ENCODE measurements around the gene CEACAM21.

CEACAM21 gene

DNA sequence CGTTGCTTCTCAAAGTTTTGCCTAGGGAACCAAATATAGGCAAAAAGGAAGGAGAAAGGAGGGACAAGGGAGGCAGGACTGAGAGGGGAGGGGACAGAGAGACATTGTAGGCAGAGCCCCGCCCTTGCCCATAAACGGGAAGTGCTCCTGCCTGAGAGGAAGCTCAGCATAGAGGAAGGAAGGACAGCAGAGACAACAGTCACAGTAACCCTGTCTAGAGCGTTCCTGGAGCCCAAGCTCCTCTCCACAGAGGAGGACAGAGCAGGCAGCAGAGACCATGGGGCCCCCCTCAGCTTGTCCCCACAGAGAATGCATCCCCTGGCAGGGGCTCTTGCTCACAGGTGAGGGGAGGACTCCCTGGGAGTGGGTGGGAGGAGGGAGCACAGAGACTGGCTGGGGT is at the start of gene CEACAM21:
CEACAM21 (plus strand) TSS at position 169 of the 400 bp plus-strand sequence; CDS start at position 278, 109 bp downstream.
- DNase-seq: peak; percentile 57

DNA sequence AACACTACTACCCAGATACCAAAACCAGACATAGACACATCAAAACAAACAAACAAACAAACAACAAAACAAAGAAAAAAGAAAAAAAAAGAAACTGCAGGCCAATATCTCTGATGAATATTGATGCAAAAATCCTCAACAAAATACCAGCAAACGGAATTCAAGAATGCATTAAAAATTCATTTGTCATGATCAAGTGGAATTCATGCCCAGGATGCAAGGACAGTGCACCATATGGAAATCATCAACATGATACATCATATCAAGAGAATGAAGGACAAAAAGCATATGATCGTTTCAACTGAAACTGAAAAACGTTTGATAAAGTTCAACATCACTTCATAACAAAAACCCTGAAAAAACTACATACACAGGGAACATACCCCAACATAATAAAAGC is 48.9 kb upstream of the CEACAM21 start:
- DNase-seq: no peak

DNA sequence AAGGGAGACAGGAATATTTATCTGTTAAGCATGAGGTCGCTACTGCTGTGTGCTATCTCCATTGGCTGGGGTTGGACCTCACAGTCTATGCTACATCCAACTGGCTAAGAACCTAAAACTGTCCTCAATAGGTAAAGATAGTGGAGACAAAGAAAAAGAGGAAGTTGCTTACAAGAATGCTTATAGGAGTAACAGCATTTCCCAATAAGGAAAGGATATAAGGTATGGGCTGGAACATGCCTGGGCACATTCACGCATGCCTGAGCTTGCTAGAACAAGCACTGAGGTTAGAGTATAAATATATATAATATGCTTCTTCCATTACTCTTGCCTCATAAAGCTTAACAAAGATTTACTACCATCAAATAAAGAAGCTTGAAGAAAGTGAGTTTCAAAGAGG is 47.9 kb upstream of the CEACAM21 start:
- no peak for DNase-seq

DNA sequence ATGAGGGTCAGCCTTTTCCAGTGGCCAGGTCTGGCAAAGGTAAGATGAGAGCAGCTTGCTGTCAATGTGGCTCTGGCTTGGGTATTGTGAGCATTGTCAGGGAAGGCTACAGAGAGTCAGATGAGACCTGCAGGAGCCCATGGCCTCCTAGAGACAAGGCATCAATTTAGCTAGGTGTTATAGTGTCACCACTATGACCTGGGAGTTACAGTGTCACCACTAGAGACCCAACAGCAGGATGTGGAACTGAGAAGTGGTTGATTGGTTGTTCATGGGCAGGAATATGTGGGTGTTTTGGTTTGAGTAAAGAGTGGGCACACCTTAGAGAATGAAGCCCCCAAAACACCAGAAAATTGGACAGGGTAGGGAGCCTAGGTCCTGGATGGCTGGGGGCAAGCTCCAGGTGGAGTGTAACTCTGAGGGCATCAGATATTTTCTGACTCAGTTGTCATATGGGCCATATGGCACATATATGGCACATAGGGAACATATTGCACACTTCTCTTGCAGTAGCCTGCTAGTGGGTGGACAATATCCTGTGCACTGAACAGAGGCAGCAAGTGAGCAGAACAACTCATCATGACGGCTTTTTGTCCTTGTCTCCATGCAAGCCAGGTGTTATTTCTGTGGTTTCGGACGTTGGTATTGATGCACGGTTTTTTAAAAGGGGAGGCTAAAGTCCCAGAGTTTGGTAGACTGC is 46.3 kb upstream of the CEACAM21 start:
- DNase-seq: no peak

DNA sequence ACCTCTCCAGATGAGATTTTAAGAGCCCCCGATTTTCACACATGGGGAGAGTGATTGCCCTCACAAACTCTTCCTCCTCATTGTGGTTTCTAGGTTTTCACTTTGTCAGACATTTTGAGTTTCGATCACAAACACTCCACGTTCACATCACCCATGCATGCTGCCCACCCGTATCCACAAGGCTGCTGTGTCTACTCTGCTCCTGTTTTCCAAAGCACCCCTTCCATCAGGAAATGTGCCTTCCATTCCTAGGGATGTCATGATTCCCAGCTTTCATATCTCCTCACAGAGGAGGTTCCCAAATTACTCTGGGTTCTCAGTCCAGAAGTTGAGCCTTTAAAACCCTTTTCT is 45.8 kb upstream of the CEACAM21 start:
- DNase-seq: no peak

DNA sequence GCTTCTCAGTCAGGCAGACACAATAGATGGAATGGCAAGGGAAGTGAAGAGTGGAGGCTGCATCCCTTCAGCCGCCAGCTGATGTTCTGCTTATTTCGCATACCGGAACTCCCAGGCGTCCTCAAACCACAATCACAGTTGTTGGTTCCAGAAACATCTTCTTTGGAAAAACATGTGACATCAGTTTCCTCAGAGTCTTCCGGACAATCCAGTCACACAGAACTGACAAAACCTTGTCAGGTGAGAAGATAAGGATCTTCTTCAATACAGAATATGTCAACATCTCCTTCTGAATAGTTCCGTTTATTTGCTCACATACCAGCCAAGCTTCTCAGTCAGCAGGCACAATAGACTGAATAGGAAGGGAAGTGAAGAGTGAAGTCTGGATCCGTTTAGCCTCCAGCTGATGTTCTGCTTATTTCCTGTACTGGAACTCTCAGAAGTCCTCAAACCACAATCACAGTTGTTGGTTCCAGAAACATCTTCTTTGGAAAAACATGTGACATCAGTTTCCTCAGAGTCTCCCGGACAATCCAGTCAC is 45.1 kb upstream of the CEACAM21 start:
- no peak for DNase-seq

DNA sequence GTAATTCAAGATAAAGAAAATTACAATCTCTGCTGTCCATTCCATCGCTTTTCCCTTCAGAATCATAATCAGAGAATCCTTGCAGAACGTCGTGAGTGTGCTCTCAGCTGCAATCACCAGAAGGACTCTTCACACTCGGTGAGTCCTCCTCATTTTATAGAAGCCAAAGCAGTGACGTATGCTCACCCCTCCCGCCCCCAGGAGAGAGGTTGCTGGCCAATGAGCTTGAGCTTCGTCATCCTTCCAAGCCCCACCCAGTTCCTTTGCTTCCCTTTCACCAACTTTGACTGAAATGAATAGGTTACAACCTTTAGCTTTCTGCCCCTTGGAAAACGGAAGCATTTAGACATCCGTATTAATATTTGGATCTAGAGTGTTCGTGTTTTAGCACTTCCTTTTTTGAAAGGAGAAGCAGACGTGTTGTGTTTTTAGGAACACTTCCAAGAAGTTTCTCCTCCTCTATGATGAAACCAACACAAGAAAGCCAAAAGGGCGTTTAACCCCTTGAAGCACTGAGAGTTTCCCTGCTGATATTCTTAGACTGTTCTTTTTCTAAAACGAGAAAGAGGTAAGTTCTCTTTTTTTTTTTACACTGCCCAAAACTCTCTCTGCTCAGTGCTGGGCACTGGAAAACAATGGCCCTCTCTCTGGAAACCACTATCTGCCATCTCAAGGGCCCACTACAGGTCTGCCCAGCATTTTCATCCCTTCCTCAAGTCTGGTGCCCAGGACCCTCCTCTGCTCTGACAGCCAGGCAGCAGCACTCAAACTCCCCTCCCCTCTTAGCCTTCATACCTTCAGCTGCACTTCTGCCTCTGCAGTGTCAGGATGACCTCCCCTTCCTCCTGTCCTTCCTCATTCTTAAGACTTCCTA is 44.3 kb upstream of the CEACAM21 start:
- DNase-seq: peak; percentile 83

DNA sequence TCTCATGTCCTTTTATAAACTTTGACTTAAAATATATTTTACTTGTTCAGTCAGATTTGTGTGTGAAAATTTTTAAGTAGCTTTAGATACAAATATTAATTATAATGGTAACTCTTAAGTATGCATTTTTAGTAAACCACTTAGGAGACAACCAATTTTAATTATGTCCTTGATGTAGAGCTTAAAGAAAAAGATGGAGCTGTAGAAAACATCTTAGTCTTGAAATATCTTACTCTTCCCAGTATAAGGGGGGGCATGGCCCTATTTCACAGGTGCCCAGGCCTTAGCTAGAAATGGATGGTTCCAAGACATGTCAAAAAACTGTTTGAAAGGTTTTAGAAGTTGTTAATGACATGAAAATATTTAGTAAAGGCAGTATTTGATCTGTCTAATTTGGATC is 43.4 kb upstream of the CEACAM21 start:
- DNase-seq: no peak

DNA sequence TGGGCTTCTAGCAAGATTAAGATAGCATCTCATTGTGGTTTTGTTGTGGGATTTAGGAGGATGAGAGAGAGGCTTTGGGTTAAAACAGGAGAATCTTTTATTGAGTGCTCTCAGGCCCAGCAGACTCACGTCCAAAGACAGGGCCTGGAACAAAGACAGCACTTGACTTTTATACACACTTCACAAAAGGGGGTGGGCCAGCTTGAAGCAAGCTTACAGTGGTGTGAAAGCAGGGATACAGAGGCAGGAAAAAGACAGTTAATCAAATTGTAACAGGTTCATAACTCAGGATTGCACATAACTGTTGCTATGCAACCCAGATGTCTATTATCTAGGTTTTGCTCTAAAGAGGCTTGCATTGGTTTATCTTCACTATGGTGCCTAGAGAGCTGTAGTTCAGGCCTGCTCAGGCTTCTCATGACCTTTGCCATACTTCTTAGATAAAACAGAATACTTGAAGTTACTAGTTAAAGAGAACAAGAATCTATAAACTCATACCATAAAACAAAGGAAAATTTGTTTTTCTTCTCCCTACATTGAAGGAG is 42.2 kb upstream of the CEACAM21 start:
- no peak for DNase-seq

DNA sequence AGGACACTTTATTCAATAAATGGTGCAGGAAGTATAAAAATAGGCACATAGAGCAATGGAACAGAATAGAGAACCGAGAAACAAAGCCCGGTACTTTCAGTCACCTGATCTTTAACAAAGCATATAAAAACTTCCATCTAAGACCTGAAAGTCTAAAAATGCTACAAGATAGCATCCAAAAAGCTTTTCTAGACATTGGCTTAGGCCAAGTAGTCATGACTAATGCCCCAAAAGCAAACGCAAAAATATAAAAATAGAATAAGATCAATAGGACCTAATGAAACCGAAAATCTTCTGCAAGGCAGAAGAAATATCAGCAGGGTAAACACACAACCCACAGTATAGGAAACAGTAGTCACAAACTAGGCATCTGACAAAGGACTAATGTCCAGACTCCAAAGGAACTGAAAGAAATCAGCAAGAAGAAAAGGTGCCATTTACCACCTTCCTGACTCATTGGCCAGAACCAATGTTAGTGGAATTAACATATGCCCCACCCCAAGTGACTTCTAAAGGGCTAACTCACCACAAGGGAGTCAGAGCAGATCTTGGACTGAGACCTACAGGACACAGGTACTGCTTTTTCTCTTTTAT is 40.8 kb upstream of the CEACAM21 start:
- DNase-seq: no peak

DNA sequence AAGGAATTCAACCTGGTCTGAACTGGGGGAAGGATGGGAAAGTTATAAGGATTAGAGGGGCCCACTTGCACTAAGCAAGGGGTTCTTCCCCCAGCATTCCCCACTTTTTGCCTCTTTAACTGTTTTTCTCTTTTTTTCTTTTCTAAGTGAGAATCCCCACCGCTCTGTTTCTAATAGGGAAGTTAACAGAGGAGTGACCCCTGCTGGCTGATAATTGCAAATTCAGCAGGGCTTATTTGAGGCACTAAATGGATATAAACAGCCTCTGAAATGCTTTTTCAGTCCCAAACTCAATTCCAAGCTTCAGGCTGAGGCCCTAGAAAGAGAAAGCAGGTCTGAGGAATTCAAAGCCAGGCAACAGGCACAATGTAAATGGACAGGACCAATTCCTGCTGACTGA is 38.2 kb upstream of the CEACAM21 start:
- no peak for DNase-seq

DNA sequence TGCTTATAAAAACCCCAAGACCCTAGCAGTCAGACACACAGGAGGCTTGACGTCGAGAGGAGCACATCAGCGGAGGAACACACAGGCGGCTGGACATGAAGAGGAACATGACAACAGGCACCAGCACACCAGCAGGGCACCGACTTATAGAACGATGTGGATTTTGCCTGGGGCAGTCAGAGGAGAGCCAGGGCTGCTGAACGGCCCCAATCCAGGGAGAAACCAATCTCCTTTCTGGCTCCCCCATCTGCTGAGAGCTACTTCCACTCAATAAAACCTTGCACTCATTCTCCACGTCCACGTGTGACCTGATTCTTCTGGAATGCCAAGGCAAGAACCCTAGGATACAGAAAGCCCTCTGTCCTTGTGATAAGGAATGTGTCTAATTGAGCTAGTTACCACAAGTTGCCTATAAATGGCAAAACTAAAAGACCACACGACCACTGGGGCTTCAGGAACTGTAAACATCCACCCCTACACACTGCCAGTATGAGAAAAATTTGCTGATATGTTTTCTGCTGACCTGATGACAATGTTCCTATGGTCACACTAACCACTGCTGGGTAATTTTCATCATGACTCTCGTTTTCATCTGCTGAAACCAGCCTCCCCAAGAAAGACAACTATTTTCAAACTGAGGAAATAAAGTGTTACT is 35.8 kb upstream of the CEACAM21 start:
- no peak for DNase-seq

DNA sequence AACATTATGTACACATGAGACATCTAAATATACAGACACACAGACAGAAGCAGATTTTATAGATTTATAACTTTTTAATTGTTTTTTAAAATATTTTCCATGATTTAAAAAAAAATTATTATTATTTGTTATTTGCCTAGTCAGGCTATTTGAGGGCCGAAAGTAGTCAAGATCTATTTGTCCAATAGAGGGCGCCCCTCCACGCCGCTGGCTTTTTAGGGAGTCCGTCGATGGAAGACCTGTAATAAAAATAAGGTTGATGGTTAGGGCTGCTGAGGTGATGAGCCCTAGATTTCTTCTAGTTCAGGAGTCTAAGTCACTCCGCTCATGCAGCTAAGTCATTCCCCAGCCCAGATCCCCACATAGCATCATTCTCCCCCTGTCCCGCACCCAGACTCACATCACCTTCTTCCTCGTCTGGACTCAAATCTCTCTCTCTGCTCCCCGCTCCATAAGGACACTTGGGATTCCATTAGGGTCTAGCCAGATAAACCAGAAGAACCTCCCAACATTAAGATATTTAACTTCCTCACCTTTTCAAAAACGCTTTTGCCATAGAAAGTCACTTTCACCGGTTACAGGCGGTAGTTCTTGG is 33.9 kb upstream of the CEACAM21 start:
- DNase-seq: peak; percentile 70

DNA sequence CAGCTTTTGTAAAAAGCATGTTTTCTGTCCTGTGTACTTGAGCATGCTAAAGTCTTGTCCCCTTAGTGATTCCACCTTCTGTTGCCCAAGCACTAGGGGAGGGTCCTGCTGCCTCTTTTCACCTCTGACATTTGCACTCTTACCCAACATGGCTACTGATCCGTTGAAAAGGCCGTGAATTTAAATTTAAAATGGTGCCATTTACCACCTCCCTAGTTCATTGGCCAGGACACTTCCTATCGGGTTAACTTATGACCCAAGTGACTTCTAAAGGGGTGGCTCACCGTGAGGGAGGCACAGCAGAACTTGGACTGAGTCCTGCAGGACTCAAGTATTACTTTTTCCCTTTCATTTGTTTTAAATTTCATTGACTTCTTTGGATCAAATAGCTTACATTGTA is 33.3 kb upstream of the CEACAM21 start:
- DNase-seq: no peak

DNA sequence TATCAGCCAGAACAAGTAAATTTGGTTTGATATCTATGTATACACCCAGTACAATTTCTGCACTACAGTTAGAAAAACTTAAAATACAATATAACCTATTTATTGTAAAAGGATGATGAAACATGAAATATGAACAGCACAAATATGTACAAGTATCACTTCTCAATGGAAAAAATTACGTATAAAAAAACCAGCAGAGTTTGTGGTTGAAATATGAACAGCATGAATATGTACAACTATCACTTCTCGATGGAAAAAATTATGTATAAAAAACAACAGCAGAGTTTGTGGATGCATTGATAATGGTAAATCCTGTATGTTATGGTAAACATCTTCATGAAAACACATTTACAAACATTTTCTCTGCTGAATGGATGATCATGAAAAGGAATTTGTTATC is 32.4 kb upstream of the CEACAM21 start:
- no peak for DNase-seq

DNA sequence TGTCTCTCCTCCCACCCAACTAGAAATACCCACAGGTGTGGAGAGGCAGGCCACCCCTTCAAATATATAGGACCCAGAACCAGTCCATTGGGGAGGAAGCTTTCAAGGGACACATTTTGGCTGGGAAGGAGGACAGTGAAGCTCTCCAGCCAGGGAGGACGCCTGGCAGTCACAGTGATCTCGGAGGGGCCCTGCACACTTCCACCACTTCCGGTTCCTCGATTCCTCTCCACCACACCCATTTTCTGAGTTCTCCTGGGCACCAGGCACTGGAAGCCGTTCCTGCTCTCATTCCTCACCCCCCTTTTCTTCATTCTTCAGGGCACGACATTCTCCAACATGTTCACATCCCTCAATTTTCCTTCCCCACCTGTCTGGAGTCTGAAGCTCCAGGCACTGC is 30.4 kb upstream of the CEACAM21 start:
- DNase-seq: no peak

DNA sequence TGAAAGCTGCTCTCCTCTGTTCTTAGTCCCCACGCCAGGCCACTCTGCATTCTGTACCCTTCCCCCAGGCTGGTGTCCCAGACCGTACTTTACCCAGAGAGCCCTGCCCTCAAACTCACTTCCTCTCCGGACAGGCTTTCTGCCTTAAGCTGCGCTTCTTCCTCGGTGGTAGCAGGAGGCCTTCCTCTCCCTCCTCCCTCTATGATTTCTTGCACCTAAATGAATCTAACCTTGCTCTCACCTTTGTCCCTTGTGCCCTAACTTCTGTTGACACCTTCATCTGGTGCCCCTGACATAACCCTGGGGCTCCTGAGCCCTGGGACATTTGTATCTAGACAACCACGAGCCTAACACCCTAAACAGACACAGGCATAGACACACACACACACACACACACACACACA is 29.6 kb upstream of the CEACAM21 start:
- DNase-seq: no peak

DNA sequence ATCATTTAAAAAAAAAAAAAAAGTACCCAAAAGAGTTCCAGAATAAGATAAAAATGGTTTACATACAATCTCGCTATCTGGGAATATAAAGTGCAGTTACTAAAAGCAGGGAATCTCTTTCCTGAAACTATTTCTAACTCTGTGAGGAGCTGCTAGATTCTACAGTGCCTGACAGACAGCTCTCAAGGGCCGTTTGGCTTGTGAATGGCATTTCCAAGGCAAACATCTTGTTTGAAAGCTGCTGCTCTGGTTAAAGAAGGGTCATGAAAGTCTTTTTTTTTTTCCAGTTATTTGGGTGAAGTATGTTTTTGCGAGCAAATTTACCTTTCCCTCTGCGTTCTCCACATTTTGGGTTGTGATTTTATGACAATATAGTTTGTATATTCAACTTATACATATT is 29.0 kb upstream of the CEACAM21 start:
- no peak for DNase-seq

DNA sequence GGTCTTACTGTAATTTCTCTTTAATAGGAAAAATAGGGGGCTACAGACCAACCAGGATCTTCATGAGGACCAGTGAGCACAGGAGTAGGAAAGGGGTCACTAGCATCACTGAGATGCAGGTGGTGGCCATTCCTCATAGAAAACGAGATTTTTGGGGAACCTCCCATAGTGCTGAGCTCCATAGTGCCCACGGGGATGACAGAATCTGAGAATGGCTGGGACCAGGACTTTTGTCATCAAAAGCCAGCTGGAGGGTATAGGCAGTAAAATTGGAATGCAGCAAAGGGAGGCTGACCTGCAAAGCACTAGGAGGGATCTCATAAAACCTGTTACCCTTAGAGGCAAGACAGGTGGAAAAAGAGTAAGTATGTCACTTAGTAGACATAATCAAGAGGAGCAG is 28.4 kb upstream of the CEACAM21 start:
- no peak for DNase-seq

DNA sequence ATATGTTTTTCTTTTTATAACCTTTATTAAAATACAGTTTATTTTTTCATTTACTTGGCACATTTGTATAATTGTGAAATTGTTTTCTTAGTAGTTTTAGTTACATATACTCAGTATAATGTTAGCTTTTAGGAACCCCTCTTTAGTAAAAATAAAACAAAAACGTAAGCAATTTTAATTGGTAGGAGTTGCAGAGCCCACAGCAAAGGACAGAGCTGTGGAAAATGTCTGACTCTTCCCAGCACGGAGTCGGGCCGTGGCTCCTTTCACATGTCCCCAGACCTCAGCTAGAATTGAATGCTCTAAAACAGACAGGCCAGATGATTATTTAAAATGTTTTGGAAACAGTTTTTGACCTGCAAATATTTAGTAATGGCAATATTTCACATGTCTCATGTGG is 27.9 kb upstream of the CEACAM21 start:
- DNase-seq: no peak

DNA sequence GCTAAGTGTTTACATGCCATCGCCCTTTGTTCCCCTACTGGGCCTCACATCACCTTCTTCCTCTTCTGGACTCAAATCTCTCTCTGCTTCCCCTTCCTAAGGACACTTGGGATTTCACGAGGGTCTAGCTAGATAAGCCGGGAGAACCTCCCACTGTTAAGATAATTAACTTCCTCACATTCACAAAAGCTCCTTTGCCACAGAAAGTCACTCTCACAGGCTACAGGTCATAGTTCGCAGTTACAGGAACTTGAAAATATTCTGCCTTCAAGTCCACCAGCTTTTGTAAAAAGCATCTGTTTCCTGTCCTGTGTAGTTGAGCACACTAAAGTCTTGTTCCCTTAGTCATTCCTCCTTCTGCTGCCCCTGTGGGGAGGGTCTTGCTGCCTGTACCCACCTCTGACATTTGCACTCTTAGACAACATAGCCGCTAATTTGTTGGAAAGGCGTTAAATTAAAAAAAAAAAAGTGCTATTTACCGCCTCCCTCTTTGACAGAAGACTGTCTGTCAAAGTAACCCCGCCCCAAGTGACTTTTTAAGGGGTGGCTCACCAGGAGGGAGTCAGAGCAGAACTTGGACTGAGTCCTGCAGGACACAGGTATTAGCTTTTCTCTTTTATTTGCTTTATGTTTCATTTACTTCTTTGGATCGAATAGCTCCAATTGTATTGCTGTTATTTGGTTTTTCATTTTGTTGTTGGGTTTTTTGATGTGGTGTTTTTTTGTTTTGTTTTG is 26.8 kb upstream of the CEACAM21 start:
- peak; percentile 75 for DNase-seq

DNA sequence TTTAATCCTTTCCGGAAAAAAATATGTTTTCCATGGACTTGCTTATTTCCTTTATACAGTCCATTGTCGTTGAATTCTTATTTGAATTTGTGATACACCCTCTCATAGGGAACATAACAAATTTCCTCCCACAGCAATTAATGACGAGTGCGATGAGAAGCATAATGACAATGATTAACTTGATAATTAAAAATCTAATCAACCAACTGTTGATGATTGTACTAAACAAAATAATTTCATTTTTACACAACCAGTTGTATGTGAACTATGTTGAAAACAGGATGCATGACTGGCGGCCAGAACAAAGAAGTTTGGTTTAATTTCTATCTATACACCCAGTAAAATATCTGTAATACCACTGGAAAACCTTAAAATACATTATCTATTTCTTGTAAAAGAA is 26.1 kb upstream of the CEACAM21 start:
- DNase-seq: no peak
